SK-N-SH (cell line): ENCODE data around the gene MAP4K4.

Experiments used
- EP300 ChIP-seq, 2 experiments: IDR thresholded peaks; 2 replicates each; pipeline versions ENCODE4 v1.4.0 to v1.6.1; 2012; ENCODE audit warnings: borderline replicate concordance in 1 of 2, low read depth in 1 of 2, low read length in 1 of 2
- FOXJ3 ChIP-seq: sonication (generic); formaldehyde crosslinking; IDR thresholded peaks from 2 replicates; pipeline ENCODE4 v1.5.1; 2020; ENCODE audit warnings: mild to moderate bottlenecking, missing genetic modification reagents
- FOXM1 ChIP-seq: IDR thresholded peaks from 2 replicates; pipeline ENCODE4 v1.4.0; 2012; ENCODE audit warnings: low read depth, mild to moderate bottlenecking
- TAF1 ChIP-seq: IDR thresholded peaks from 2 replicates; pipeline ENCODE4 v1.6.1; 2012; ENCODE audit warnings: low read depth, mild to moderate bottlenecking, low read length, moderate library complexity, borderline replicate concordance
- TCF12 ChIP-seq: IDR thresholded peaks from 2 replicates; pipeline ENCODE4 v1.4.0; 2012
- TF ChIP-seq, protein P1 (sequence below): fragments of 200-600 bp; sonication (generic); IDR thresholded peaks from 2 replicates; pipeline ENCODE4 v1.6.1; 2017; ENCODE audit warnings: antibody characterized with exemption, mild to moderate bottlenecking, moderate library complexity
- TF ChIP-seq, protein P2 (sequence below): fragments of 150-350 bp; IDR thresholded peaks from 2 replicates; pipeline ENCODE4 v1.6.1; 2017; ENCODE audit warnings: antibody characterized with exemption, low read length, low read depth, borderline replicate concordance
- TF ChIP-seq, protein P3 (sequence below): IDR thresholded peaks from 2 replicates; pipeline ENCODE4 v1.6.1; 2012; ENCODE audit warnings: mild to moderate bottlenecking, low read depth, low read length, moderate library complexity
- TF ChIP-seq, protein P4 (sequence below): IDR thresholded peaks from 2 replicates; pipeline ENCODE4 v1.4.0; 2012; ENCODE audit warnings: low read depth

DNA sequence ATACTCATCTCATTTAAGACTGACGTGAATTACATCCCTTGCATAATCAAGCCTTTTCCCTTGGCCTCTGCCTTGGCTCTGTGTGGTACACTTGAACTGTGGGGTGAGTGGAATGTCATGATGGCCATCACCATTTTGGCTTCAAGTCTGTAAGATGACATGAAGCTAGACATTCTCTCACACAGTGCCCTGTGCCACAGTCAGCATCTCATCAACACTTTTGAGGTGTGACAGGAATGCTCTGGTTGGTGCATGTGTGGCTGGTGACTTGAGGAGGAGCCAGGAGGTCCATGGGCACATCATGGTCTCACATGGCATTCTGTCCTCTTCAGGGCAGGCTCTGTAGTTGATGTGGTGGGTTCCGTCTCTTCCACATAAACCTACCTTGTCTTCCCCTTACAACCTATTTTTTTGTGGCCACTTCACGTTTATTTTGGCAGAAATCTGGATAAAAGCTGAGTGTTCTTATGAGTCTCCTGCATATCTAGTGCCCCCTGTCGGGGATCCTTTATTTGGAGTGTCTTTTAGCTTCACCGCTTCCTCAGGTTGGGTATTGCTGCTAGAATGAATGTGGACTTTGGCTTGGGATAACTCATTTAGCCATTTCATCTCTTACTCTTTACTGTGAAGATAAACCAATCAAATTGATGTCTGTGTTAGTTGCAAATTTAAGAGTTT is 28.1 kb downstream of the MAP4K4 start:
- TF ChIP-seq, protein P1, sequence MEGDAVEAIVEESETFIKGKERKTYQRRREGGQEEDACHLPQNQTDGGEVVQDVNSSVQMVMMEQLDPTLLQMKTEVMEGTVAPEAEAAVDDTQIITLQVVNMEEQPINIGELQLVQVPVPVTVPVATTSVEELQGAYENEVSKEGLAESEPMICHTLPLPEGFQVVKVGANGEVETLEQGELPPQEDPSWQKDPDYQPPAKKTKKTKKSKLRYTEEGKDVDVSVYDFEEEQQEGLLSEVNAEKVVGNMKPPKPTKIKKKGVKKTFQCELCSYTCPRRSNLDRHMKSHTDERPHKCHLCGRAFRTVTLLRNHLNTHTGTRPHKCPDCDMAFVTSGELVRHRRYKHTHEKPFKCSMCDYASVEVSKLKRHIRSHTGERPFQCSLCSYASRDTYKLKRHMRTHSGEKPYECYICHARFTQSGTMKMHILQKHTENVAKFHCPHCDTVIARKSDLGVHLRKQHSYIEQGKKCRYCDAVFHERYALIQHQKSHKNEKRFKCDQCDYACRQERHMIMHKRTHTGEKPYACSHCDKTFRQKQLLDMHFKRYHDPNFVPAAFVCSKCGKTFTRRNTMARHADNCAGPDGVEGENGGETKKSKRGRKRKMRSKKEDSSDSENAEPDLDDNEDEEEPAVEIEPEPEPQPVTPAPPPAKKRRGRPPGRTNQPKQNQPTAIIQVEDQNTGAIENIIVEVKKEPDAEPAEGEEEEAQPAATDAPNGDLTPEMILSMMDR = no peak
- TF ChIP-seq, protein P2, sequence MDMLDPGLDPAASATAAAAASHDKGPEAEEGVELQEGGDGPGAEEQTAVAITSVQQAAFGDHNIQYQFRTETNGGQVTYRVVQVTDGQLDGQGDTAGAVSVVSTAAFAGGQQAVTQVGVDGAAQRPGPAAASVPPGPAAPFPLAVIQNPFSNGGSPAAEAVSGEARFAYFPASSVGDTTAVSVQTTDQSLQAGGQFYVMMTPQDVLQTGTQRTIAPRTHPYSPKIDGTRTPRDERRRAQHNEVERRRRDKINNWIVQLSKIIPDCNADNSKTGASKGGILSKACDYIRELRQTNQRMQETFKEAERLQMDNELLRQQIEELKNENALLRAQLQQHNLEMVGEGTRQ = no peak
- TF ChIP-seq FOXJ3 (CRISPR knock-in tag) (no peak), TAF1 (no peak), EP300 (IDR thresholded peaks at IDR 0.05; ENCODE audit: borderline replicate concordance in 1 of 2, low read depth in 1 of 2, low read length in 1 of 2) (no peak), TCF12 (no peak), FOXM1 (no peak)
- TF ChIP-seq, protein P3, sequence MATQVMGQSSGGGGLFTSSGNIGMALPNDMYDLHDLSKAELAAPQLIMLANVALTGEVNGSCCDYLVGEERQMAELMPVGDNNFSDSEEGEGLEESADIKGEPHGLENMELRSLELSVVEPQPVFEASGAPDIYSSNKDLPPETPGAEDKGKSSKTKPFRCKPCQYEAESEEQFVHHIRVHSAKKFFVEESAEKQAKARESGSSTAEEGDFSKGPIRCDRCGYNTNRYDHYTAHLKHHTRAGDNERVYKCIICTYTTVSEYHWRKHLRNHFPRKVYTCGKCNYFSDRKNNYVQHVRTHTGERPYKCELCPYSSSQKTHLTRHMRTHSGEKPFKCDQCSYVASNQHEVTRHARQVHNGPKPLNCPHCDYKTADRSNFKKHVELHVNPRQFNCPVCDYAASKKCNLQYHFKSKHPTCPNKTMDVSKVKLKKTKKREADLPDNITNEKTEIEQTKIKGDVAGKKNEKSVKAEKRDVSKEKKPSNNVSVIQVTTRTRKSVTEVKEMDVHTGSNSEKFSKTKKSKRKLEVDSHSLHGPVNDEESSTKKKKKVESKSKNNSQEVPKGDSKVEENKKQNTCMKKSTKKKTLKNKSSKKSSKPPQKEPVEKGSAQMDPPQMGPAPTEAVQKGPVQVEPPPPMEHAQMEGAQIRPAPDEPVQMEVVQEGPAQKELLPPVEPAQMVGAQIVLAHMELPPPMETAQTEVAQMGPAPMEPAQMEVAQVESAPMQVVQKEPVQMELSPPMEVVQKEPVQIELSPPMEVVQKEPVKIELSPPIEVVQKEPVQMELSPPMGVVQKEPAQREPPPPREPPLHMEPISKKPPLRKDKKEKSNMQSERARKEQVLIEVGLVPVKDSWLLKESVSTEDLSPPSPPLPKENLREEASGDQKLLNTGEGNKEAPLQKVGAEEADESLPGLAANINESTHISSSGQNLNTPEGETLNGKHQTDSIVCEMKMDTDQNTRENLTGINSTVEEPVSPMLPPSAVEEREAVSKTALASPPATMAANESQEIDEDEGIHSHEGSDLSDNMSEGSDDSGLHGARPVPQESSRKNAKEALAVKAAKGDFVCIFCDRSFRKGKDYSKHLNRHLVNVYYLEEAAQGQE = no peak
- TF ChIP-seq, protein P4, sequence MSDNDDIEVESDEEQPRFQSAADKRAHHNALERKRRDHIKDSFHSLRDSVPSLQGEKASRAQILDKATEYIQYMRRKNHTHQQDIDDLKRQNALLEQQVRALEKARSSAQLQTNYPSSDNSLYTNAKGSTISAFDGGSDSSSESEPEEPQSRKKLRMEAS = no peak
